GM10266 (cell line): Measurements from ENCODE around the gene PTX3.

ENCODE experiments used
- DNase-seq: peaks from one replicate; pipeline ENCODE4 v3.0.0; 2012; ENCODE audit errors: extremely low spot score
- TF ChIP-seq, protein P1 (sequence below): IDR thresholded peaks from 2 replicates; pipeline ENCODE4 v1.5.1; 2012; ENCODE audit warnings: mild to moderate bottlenecking, low read depth; ENCODE audit not compliant: control insufficient read depth, insufficient read depth; ENCODE audit errors: missing control alignments

The PTX3 gene

DNA sequence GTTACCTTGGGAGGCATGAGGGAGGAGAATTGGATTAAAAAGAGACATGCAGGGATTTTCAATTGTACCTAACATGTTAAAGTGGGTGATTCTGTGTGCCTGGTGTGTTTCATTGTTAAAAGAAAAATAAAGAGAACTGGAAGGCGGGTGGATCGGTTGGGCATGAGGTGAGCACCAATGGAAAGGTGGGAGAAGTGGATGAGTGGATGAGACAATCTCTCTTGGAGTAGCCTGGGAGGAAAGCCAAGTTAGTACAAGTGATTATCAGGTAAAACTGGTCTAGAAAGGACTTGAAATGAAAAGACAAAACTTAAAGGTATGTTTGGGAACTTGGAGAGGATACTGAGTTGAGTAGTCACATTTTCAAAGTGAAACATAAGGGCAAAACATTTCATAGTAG lies 54.5 kb downstream of the PTX3 start:
- no peak for DNase-seq
- TF ChIP-seq, protein P1, sequence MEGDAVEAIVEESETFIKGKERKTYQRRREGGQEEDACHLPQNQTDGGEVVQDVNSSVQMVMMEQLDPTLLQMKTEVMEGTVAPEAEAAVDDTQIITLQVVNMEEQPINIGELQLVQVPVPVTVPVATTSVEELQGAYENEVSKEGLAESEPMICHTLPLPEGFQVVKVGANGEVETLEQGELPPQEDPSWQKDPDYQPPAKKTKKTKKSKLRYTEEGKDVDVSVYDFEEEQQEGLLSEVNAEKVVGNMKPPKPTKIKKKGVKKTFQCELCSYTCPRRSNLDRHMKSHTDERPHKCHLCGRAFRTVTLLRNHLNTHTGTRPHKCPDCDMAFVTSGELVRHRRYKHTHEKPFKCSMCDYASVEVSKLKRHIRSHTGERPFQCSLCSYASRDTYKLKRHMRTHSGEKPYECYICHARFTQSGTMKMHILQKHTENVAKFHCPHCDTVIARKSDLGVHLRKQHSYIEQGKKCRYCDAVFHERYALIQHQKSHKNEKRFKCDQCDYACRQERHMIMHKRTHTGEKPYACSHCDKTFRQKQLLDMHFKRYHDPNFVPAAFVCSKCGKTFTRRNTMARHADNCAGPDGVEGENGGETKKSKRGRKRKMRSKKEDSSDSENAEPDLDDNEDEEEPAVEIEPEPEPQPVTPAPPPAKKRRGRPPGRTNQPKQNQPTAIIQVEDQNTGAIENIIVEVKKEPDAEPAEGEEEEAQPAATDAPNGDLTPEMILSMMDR: no peak
